ENCODE results near the gene HINT2.

The HINT2 gene

DNA sequence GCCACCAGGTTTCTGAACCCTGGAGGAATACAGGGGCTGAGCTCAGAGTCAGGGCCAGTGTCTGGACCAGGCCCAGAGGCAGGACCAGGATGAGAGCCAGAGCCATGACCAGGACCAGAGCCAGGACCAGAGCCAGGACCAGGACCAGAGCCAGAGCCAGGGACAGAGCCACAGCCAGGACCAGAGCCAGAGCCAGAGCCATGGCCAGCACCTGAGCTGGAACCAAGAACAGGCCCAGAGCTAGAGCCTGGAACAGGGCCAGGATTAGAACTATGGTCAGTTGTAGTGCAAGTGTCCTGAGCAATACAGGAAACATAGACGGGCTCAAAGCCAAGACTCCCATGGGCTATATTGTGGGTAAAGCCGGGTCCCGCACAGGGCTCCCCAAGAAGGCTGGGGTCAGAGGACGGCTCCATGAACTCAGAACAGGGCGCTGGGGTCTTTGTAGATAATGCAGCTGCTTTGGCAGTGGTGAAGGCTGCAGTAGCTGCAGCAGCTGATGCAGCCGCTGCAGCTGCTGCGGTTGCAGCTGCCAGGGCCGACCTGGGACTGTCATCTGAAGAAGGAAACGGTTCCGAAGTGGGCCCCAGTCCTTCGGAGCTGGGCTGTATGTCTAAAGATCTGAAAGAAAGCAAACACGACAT is 3.3 kb downstream of the HINT2 start:
- DNase-seq: no peak

DNA sequence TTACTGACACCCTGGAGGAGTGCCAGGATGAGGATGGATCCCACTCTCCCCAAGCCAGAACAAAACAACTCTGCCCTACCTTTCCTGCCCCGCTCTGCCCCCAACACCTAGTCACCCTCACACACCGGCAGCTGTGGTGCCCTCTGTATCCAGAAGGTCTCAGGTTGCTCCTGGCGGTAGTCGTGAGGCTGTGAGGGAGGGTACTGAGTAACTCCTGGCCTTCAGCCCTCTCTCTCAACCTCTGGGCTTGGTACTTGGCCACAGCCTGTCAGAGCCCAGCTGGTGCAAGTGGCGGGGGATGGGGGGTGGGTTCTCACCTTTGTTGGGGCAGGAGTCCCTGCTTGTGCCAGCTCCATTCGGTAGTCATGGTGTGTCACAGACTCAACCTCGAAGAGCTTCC is 4.7 kb downstream of the HINT2 start:
- DNase-seq: no peak

DNA sequence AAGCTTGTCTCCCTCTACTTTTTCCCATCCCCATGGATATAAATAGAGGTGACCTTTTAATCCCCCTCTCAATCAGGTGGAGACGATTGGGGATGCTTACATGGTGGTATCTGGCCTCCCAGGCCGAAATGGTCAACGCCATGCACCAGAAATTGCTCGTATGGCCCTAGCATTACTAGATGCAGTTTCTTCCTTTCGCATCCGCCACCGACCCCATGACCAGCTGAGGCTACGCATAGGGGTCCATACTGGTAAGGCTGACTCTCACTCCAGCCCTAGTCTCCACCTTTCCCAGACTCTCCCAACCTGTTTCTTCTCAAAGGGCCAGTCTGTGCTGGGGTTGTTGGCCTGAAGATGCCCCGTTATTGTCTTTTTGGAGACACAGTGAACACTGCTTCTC is 6.4 kb downstream of the HINT2 start:
- no peak for DNase-seq

DNA sequence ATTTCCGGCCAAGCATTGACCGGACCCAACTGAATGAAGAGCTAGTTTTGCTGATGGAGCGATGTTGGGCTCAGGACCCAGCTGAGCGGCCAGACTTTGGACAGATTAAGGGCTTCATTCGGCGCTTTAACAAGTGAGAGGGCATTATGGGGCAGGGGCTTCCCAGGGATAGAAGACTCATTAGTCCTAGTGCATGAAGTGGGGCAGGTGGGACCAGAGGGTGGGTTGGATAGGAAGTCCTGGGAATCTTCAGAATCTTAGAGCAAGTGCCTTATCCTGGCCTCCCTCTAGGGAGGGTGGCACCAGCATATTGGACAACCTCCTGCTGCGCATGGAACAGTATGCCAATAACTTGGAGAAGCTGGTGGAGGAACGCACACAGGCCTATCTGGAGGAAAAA is 8.7 kb downstream of the HINT2 start:
- no peak for DNase-seq

DNA sequence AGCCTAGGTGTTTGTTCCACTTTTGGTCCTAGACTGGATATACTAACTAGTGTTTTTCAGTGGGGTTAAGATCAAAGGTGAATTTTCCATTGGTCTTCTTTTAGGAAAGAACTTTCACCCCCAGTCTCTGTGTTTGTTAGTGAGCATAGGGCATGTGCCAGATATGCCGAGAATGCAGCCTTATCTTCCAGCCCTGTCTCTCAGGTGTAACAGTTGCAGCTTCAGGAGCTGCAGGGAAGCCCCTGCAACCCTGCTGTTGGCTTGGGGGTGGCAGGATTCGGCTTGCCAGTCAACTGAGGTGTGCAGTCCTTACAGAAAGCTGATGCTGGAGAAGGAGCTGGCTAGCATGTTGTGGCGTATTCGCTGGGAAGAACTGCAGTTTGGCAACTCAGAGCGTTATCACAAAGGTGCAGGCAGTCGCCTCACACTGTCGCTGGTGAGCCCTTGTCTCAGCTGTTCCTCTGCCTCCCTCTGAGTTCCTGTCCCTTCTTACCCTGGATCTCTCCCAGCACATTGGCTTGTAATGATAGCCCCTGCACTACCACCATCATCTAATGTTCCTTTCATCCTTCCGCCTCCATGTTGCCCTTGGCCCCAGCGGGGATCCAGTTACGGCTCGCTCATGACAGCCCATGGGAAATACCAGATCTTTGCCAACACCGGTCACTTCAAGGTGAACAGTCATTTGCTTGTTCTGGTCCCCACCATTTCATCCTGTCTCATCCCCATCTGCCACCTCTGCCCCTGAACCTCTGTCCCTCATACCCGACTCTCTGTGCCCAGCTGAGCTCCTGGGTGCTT is 13.3 kb downstream of the HINT2 start:
- no peak for DNase-seq

DNA sequence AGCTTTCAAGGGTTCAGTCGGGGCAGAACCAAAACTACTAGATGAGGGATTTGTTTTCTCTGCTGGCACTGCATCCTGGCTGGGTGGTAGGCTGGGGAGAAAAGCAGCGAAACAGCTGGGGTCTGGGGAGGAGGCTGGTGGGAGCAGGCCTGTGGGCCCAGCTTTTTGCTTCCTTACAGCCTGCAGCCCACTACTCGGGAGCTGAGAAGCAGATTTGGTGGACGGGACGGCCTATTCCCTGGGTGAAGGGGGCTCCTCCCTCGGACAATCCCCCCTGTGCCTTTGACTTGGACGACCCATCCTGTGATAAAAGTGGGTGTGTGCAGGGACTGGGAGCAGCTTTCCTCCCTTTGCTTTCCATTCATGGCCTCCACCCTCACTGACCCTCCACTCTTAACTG is 14.3 kb downstream of the HINT2 start:
- DNase-seq: no peak

DNA sequence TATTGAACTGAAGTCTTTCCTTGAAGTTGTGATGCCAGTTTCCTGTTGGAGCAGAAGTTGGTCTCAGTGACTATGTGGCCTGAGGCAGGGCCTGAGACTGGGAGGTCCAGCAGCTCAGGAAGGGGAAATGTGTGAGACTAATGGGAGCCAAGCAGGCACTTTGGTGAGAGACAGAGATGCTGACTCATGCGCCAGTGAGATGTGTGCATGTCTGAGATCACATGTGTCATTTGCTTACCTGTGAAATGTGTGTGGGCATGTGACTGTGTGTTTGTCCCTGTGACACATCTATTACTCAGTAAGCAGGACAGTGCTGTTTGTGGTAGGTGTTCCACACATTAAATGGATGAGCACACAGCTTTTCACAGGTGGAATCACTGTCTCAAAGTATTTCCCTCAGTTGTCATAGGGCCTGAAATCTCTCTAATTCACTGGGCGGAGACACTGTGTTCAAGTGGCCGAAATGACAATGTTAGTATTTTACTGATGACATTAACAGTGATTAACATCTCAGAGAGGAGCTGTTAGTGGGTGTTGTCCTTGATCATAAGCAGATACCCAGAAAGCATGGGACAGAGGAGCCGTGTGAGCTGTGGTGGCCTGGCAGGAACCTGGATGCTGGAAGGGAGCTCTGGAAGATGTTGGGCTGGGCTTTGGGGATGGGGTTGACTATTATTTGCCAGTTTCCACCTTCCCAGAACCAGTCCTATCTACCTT is 16.0 kb downstream of the HINT2 start:
- DNase-seq: peak; percentile 34 to 56

DNA sequence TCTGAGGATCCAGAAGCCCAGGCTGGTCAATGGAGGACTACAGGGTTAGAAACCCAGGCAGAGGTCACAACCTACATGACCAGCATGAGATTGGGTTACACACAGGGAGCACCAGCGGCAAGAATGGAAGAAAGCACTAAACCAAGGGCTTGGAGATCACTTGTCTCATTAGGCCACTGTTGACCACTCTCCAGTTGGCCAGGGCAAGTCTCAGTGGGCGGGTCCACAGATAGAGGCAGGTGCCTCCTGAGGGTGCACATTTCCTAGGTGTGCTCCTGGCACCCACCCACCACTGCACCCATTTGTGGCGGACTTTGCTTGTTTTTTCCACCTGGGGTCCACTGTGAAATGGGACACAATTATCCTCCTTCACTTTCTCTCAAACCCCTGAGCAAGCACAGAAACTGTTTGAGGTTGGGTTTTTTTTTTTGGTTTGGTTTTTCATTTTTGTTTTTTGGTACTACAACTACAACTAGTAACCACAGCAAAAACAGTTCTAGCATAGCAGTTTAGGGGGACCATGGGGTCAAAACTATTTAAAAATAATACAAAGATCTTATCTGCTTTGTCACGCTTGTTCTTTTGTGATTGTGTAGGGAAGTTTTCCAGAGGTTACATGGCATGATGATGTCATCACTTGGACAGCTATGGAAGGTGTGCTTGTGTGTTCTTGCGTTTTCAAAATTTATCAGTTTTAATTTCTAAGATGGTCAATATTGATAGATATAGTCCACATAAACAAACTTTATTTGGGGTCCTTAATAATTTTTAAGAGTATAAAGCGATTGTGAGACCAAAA is 17.3 kb downstream of the HINT2 start:
- DNase-seq: no peak

DNA sequence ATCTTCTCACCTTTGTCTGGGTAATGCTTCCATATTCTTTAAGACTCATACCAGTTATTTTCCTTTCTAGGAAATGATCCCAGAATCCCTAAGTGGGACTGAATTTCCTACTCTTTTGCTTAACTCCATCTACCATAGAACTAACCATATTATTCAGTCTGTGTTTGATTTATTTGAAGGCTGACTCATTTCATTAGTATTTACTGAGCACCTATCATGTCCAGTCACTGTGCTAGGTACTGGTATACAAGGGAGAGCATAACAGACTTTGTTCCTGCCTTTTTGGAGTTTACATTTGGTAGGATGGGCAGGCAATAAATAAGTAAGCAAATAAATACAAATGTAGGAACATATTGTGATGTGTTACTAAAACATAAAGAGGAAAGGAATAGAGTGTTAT is 19.1 kb downstream of the HINT2 start:
- no peak for DNase-seq

DNA sequence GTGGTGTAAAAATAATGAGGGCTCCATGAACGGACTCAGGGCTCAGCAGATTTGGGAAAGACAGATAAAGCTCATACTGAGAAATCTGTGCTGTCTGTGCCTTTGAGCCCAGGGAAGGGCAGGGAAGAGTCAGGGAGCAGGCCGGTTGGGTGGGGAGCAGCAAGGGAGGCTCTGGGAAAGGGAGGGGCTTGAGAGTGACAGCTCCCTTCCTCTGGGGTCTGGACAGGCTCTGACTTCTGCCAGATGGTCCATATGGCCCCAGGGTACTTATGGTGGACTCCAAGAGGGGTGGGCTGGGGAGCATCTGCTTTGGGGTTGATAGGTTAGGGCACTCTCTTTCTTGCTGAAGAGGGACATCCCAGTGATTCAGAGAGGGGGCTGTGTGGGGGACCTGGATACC is 21.4 kb downstream of the HINT2 start:
- no peak for DNase-seq

DNA sequence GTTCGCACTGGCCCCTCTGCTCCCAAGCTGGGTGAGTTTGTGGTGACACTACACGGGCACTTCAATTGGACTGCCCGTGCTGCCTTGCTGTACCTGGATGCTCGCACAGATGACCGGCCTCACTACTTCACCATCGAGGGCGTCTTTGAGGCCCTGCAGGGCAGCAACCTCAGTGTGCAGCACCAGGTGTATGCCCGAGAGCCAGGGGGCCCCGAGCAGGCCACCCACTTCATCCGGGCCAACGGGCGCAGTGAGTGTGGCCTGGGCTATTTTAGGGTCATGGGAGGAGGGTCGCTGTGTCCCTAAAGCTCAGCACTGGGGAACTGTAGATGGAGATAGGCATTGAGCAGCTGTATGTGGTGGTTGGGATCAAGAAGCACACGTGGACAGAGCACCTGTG is 22.0 kb downstream of the HINT2 start:
- no peak for DNase-seq

DNA sequence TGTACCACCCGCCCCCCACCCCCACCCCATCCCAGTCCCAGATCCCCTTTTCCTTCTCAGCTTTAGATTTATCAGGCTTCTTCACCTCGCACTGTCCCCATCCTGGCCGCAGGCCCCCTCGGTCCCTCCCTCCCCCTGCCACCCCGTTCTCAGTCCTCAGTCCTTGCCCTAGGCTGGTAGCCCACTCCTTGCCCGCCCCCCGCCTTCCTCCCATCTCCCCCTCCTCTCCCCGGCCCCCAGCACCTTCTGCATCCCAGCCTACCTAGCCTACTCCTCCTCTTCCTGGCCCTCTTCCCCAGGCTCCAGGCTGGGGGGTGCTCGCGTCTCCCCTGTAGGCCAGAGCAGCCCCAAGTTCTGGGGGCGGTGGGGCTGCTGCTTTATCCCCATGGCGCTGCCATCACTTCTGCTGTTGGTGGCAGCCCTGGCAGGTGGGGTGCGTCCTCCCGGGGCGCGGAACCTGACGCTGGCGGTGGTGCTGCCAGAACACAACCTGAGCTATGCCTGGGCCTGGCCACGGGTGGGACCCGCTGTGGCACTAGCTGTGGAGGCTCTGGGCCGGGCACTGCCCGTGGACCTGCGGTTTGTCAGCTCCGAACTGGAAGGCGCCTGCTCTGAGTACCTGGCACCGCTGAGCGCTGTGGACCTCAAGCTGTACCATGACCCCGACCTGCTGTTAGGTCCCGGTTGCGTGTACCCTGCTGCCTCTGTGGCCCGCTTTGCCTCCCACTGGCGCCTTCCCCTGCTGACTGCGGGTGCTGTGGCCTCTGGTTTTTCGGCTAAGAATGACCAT is 22.6 kb downstream of the HINT2 start:
- DNase-seq: no peak

DNA sequence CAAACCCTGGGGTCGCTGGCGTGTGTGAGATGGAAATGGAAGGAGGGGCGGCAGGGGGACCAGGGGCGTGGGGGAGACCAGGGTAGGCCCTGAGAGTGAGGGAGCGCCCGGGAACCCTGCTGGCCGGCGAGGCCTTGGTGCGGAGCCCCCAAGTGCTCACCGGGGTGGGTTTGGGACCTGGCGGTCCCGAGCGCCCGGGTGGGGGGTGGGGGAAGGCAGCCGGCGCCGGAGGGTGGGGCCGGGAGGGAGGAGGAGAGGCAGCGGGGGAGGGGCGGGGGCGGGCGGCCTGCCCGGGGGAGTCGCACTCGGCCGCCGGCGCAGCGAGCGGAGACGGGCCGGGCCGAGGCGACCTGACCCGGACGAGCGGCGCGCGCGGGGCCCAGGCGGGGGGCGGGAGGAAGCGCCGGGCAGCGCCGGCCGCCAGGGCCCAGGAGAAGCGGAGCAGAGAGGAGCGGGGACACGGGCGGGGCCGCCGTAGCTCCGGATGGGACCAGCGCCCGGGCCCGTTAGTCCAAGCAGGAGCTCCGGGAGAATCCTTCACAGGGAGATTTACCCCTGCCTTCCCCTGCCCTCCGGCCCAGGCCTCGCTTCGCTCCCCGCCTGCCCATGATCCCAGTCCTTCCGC is 23.4 kb downstream of the HINT2 start, which contains the start of gene NPR2:
Gene NPR2 (plus strand): TSS at position 295 of the 625 bp plus-strand sequence. CDS start 818 bp downstream, outside the sequence.
- DNase-seq: no peak

DNA sequence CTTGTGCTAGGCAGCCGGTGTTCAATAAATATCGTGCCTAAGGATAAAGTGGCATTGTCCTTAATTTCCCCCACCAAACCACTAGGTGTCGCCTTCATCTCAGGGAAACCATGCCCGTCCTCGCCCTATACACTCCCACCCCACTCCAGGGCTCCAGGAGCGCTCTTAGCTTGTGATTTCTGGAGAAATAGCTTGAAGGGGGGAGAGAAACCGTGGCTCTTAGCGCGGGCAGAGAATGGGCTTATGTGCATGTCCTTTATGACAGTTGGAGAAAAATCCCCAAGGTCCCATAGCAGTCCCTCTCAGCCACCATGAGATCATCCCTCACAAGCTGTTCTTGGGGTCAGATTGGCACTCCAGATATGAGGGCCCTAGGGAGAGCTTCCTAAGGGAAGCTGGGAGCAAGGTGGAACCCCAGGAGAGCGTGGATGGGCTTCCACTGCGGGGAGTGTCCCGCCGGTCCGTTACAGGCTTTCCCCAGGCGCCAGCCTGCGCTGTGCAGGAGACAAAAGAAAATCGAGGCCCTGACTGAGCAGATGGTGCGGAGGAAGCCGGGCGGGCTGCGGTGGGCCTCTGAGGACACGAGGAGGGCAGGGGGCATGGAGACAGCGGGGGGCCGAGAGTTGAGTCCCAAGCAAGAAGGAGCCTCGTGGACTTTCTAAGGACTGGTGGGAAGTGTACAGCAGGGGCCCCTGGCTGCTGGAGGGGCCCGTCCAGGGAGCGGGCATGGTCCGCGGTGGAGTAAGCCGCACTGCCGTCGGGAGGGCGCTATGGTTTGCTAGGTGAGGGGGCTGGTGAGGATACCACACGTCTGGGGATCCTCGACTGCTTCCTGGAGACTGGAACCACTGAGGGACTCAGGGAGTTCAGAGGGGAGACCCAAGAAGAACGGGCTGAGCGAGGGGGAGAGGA is 24.2 kb downstream of the HINT2 start:
- peak; percentile 49 for DNase-seq

DNA sequence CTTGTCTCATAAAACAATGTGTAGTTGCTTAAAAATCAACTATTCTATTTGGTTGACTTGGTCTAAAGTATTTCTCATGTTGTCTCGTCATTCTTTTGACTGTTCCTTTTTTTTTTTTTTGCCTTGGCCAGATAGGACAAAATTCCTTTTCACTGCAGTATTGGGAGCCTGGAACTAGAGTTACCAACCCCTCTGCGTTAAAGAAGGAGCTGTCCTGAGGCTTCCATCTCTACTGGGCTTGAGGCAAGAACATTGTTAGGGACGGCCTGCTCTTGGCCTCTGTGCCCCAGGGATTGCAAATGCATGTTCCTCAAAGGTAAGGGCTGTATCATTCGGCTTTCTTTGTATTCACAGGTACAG is 24.8 kb downstream of the HINT2 start:
- no peak for DNase-seq

DNA sequence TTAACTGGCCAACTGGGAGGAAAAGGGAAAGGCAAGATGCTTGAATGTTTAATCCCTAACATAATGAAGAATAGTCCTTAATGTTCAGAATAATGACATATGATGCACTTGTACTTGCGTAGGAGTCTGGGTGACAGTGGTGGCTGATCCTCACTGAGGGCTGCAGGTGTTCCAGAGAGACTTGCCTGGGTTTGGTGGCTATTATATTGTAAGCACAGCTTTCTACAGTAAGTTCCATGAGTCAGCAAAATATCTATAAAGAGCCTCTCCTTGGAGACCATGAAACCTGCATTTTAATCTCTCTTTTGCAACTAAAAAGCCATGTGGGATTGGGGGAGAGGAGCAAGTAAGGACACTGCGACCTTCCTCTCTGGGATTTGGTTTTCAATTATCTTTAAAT is 25.3 kb downstream of the HINT2 start:
- DNase-seq: no peak

DNA sequence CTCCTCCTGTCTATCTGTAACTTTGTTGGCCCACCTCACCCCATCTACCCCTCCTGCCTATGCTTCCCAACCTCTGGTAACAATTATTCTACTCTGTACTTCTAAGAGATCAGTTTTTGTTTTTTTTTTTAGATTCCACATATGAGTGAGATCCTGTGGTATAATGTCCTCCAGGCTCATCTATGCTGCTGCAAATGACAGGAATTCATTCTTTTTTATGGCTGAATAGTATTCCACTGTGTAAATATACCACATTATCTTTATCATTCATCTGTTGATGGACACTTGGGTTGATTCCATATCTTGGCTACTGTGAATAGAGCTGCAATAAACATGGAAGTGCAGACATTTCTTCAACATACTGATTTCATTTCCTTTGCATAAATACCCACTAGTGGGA is 31.4 kb downstream of the HINT2 start:
- DNase-seq: no peak

DNA sequence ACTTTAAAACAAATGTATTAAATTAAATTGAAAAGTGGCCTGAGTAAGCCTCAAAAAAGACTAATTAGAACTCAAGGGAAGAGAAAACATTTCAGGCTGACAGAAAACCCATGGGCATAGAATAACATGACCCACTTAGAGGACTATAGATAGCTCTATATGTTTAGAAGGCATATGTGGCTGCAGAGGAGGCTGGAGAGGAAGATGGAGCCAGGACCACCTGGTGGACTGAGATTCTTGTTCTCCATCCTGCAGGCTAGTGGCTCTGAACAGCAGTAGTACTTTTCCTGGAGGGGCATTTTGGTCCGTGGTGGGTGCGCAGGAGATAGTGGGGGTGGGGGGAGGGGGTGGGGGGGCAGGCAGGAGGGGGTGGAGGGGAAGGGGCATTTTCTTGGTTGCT is 33.8 kb downstream of the HINT2 start:
- no peak for DNase-seq

DNA sequence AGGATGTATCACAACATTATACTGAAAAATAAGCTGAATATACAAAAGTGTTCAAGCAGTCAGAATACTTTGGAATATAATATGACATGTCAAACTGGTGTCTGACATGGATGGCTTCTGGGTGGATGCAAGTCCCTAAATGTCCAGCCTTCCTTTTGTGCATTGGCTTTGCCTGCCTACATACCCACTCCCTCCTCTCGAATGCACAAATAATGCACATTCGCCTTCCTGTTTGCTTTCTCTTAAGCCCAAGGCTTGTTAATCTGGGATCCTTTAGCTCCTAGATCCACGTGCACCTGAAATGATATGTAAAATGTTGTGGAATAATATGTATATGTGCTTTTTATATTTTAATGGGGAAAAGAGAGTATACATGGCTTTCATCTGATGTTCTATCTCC is 36.3 kb downstream of the HINT2 start:
- no peak for DNase-seq

DNA sequence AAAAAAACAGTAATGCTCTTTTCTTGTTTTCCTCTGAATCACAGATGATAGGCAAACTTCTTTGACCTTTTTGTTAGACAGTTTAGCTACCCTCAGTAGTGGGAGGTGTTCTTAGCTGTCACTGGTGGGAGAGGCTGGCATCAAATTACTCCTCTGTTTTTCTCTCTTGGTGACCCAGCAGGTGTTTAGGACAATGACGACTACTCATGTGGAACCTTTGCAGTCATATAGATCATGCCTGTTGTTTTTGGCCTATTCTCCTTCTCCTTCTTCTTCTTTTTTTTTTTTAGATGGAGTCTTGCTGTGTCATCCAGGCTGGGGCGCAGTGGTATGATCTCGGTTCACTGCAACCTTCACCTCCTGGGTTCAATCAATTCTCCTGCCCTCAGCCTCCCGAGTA is 38.8 kb downstream of the HINT2 start:
- DNase-seq: no peak
